ENCODE results near the gene RBFA.

DNA sequence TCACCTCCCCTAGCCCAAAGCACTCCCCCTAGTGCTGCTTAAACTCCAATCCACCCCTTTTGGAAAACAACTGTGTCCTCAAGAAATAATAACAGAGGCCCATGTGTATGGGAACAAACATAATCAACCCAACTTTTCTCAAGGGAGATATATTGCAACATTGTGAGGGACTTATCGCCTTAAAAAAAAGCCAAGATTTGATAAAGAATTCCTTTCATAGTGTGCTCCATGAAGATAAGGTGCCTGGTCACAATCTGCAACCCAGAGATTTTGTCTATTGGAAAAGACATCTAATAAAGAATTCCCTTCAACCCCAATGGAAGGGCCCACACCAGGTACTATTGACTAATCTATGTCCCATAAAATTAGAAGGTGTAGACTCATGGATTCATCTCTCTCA, 4.5 kb upstream of the RBFA start:
- TF ChIP-seq, protein P1, sequence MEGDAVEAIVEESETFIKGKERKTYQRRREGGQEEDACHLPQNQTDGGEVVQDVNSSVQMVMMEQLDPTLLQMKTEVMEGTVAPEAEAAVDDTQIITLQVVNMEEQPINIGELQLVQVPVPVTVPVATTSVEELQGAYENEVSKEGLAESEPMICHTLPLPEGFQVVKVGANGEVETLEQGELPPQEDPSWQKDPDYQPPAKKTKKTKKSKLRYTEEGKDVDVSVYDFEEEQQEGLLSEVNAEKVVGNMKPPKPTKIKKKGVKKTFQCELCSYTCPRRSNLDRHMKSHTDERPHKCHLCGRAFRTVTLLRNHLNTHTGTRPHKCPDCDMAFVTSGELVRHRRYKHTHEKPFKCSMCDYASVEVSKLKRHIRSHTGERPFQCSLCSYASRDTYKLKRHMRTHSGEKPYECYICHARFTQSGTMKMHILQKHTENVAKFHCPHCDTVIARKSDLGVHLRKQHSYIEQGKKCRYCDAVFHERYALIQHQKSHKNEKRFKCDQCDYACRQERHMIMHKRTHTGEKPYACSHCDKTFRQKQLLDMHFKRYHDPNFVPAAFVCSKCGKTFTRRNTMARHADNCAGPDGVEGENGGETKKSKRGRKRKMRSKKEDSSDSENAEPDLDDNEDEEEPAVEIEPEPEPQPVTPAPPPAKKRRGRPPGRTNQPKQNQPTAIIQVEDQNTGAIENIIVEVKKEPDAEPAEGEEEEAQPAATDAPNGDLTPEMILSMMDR (IDR thresholded peaks at IDR 0.05): no peak
- TF ChIP-seq POLR2A (IDR thresholded peaks at IDR 0.05): no peak
